Sciatic nerve (tissue), 2 donors: ENCODE data around the gene NKX1-1. TPM values are rescaled to one million over a fixed set of nuclear protein-coding genes. Genes with fewer than 3 reads are reported as not detected.

ENCODE experiments used
- ATAC-seq: fragments of 200-7000 bp; cut with Tn5 transposase; one replicate; pipeline ENCODE4 v1.9.1; 2020; ENCODE audit warnings: mild to moderate bottlenecking, moderate library complexity
- DNase-seq: peaks from one replicate; pipeline ENCODE4 v3.0.0-alpha.2; 2020; ENCODE audit warnings: low spot score
- intact Hi-C: fragments of 100-400 bp; cut with DNase I; formaldehyde crosslinking; loops from one replicate; pipeline ENCODE4 v1.14.2; 2022
- total RNA-seq: library from RNA; stranded (reverse); fragmentation: NEBNext Ultra II Directional; extraction: Animal tissue kit (Norgen Biotek cat#: 25700); gene quantifications from one replicate; pipeline ENCODE4 v1.2.1, GENCODE V29; 2021
- donor health status: DM: no; HTN: no; CAD: no.
- donor health status: DM: no; HTN: no; CAD: no.

NKX1-1 gene
- total RNA-seq, 1 donor from 2014 or later: not detected

- no peak for ATAC-seq
- no peak for DNase-seq
- intact Hi-C loops: no loop called here
Observed at GRCh38 chr4:1407657-1408333, 1.6 kb upstream of the NKX1-1 start.

GRCh38 chr4:1406981-1407656 lies 877 bp upstream of the NKX1-1 start:
- intact Hi-C loops: no loop called here
- DNase-seq (no peak), ATAC-seq (no peak)

GRCh38 chr4:1405636-1406393 lies 427 bp downstream of the NKX1-1 start:
- no peak for DNase-seq
- intact Hi-C loops: no loop called here
- ATAC-seq: no peak

GRCh38 chr4:1405254-1405635 lies 997 bp downstream of the NKX1-1 start:
- DNase-seq: no peak
- intact Hi-C loops: no loop called here
- ATAC-seq: no peak

- ATAC-seq: no peak
- intact Hi-C loops: no loop called here
- no peak for DNase-seq
Observed at GRCh38 chr4:1404573-1405253, 1.5 kb downstream of the NKX1-1 start.

GRCh38 chr4:1403591-1404572 lies 2.4 kb downstream of the NKX1-1 start:
- intact Hi-C loops: no loop called here
- peak; percentile 52 for DNase-seq
- ATAC-seq: no peak

- no peak for DNase-seq
- no peak for ATAC-seq
- intact Hi-C loops: no loop called here
Observed at GRCh38 chr4:1403177-1403583, 3.1 kb downstream of the NKX1-1 start.

- intact Hi-C loops: no loop called here
- DNase-seq (no peak), ATAC-seq (no peak)
Observed at GRCh38 chr4:1402516-1403091, 3.6 kb downstream of the NKX1-1 start.

- ATAC-seq (no peak), DNase-seq (no peak)
- intact Hi-C loops: no loop called here
Observed at GRCh38 chr4:1402021-1402515, 4.2 kb downstream of the NKX1-1 start.

GRCh38 chr4:1401409-1402020 lies 4.7 kb downstream of the NKX1-1 start:
- DNase-seq (peak; percentile 41), ATAC-seq (no peak)
- intact Hi-C loops: no loop called here

- DNase-seq (peak; percentile 49), ATAC-seq (no peak)
- intact Hi-C loops: no loop called here
Observed at GRCh38 chr4:1400831-1401408, 5.3 kb downstream of the NKX1-1 start.

GRCh38 chr4:1400191-1400805 lies 5.9 kb downstream of the NKX1-1 start:
- ATAC-seq: no peak
- no peak for DNase-seq

GRCh38 chr4:1399508-1400190 lies 6.6 kb downstream of the NKX1-1 start:
- DNase-seq: no peak
- no peak for ATAC-seq
- intact Hi-C loops: no loop called here

More at GRCh38 chr4:1400191-1400805, 5.9 kb downstream of the NKX1-1 start:
- intact Hi-C loops: no loop called here

GRCh38 chr4:1398681-1399507 lies 7.3 kb downstream of the NKX1-1 start:
- DNase-seq (no peak), ATAC-seq (no peak)
- intact Hi-C loops: no loop called here

GRCh38 chr4:1396806-1397455 lies 9.3 kb downstream of the NKX1-1 start:
- intact Hi-C loops: no loop called here
- DNase-seq: peak; percentile 32
- ATAC-seq: no peak
